ENCODE measurements around the gene FIBCD1.

The FIBCD1 gene

GRCh38 chr9:130894546-130894945 lies 44.5 kb downstream of the FIBCD1 start:
- no peak for DNase-seq (ENCODE audit: low spot score)

GRCh38 chr9:130893341-130894101 lies 45.5 kb downstream of the FIBCD1 start:
- peak; percentile 74 for DNase-seq (ENCODE audit: low spot score)

- DNase-seq (ENCODE audit: low spot score): no peak
Observed at GRCh38 chr9:130892477-130893304, 46.4 kb downstream of the FIBCD1 start.

- DNase-seq (ENCODE audit: low spot score): no peak
Observed at GRCh38 chr9:130891688-130892476, 47.2 kb downstream of the FIBCD1 start.

- no peak for DNase-seq (ENCODE audit: low spot score)
Observed at GRCh38 chr9:130890870-130891687, 48.0 kb downstream of the FIBCD1 start.

GRCh38 chr9:130890124-130890523 lies 48.9 kb downstream of the FIBCD1 start:
- DNase-seq (ENCODE audit: low spot score): no peak

- DNase-seq (ENCODE audit: low spot score): no peak
Observed at GRCh38 chr9:130888146-130888885, 50.7 kb downstream of the FIBCD1 start.

GRCh38 chr9:130887494-130888144 lies 51.4 kb downstream of the FIBCD1 start:
- no peak for DNase-seq (ENCODE audit: low spot score)

GRCh38 chr9:130886981-130887380 lies 52.1 kb downstream of the FIBCD1 start:
- no peak for DNase-seq (ENCODE audit: low spot score)

GRCh38 chr9:130885484-130886375 lies 53.3 kb downstream of the FIBCD1 start:
- no peak for DNase-seq (ENCODE audit: low spot score)

- DNase-seq (ENCODE audit: low spot score): no peak
Observed at GRCh38 chr9:130884542-130885483, 54.2 kb downstream of the FIBCD1 start.

GRCh38 chr9:130884111-130884531 lies 54.9 kb downstream of the FIBCD1 start:
- DNase-seq (ENCODE audit: low spot score): no peak

GRCh38 chr9:130883479-130883878 lies 55.6 kb downstream of the FIBCD1 start:
- no peak for DNase-seq (ENCODE audit: low spot score)

- no peak for DNase-seq (ENCODE audit: low spot score)
Observed at GRCh38 chr9:130882696-130883225, 56.3 kb downstream of the FIBCD1 start.

GRCh38 chr9:130881516-130881915 lies 57.5 kb downstream of the FIBCD1 start:
- no peak for DNase-seq (ENCODE audit: low spot score)

GRCh38 chr9:130880599-130881220 lies 58.3 kb downstream of the FIBCD1 start:
- DNase-seq (ENCODE audit: low spot score): no peak

GRCh38 chr9:130879863-130880411 lies 59.1 kb downstream of the FIBCD1 start:
- no peak for DNase-seq (ENCODE audit: low spot score)
